Caco-2 (cell line): ENCODE measurements around the gene CCS. TPM values are rescaled to one million over a fixed set of nuclear protein-coding genes. Genes with fewer than 3 reads are reported as not detected.

Experiments used
- BruUV-seq: library from RNA; stranded (reverse); fragments of 400-500 nt; replicated peaks from 2 replicates; lab custom pipeline; 2021; lab: Mats Ljungman, UMichigan
- CTCF ChIA-PET: fragments of 300-600 bp; sonication (Branson Sonifier 250); formaldehyde crosslinking; loops from one replicate; lab custom pipeline; 2022; ENCODE audit warnings: antibody characterized with exemption; lab: Charles Lee
- POLR2A ChIA-PET: fragments of 300-600 bp; sonication (Branson Sonifier 250); formaldehyde crosslinking; loops from one replicate; lab custom pipeline; 2022; ENCODE audit warnings: antibody characterized with exemption; lab: Charles Lee
- DNase-seq, 2 experiments: peaks; one replicate each; pipeline versions ENCODE4 v3.0.0 to v3.0.0-alpha.2; 2020 to 2022
- H3K27me3 ChIP-seq: replicated peaks from 2 replicates; pipeline ENCODE4 v1.6.0; 2011; ENCODE audit warnings: low read length; ENCODE audit not compliant: control insufficient read depth, insufficient read depth
- H3K36me3 ChIP-seq: 2 replicates; pipeline ENCODE4 v1.5.1; 2011; ENCODE audit warnings: low read length; ENCODE audit not compliant: control insufficient read depth, insufficient read depth
- H3K4me1 ChIP-seq: fragments of 250-450 bp; sonication (Bioruptor Pico); 2 replicates; pipeline ENCODE4 v1.5.1; 2020; ENCODE audit warnings: mild to moderate bottlenecking
- H3K4me3 ChIP-seq: 2 replicates; pipeline ENCODE4 v1.5.1; 2011; ENCODE audit warnings: low read depth, mild to moderate bottlenecking, control low read depth, low read length
- H3K9me3 ChIP-seq: fragments of 250-450 bp; sonication (Bioruptor Pico); 2 replicates; pipeline ENCODE4 v1.5.1; 2020; ENCODE audit warnings: mild to moderate bottlenecking, moderate library complexity
- H3K27ac Mint-ChIP-seq: one replicate; pipeline ENCODE4 v1.8.0; 2022; ENCODE audit warnings: mixed read lengths; ENCODE audit not compliant: unreplicated experiment
- H3K27me3 Mint-ChIP-seq: one replicate; pipeline ENCODE4 v1.8.0; 2022; ENCODE audit warnings: mixed read lengths; ENCODE audit not compliant: insufficient read depth, unreplicated experiment
- H3K36me3 Mint-ChIP-seq: one replicate; pipeline ENCODE4 v1.8.0; 2022; ENCODE audit warnings: mild to moderate bottlenecking, mixed read lengths; ENCODE audit not compliant: insufficient read depth, unreplicated experiment
- H3K4me1 Mint-ChIP-seq: one replicate; pipeline ENCODE4 v1.8.0; 2022; ENCODE audit warnings: low read depth, mixed read lengths; ENCODE audit not compliant: unreplicated experiment
- H3K4me3 Mint-ChIP-seq: one replicate; pipeline ENCODE4 v1.8.0; 2022; ENCODE audit warnings: mild to moderate bottlenecking, moderate library complexity, mixed read lengths; ENCODE audit not compliant: unreplicated experiment
- H3K9me3 Mint-ChIP-seq: one replicate; pipeline ENCODE4 v1.8.0; 2022; ENCODE audit warnings: mixed read lengths; ENCODE audit not compliant: unreplicated experiment
- intact Hi-C: fragments of 100-400 bp; cut with micrococcal nuclease; formaldehyde crosslinking; loops from one replicate; pipeline ENCODE4 v1.10.0; 2022; ENCODE audit not compliant: unreplicated experiment
- total RNA-seq: library from RNA; stranded (reverse); gene quantifications from 2 replicates; pipeline ENCODE4 v1.2.3, GENCODE V29; 2022
- TF ChIP-seq, protein P1 (sequence below), 2 experiments: fragments of 200-600 bp in 1 of 2; IDR thresholded peaks; 1 replicate in 1 of 2; 2 replicates in 1 of 2; pipeline versions ENCODE4 v1.5.1 to v1.8.0; 2011 to 2022; ENCODE audit warnings: antibody characterized with exemption in 1 of 2, control low read depth in 1 of 2, inconsistent platforms in 1 of 2, low read depth in 1 of 2, low read length in 1 of 2, mild to moderate bottlenecking in 1 of 2, moderate library complexity in 1 of 2; ENCODE audit not compliant: insufficient read depth in 1 of 2, severe bottlenecking in 1 of 2, unreplicated experiment in 1 of 2

Gene CCS
- total RNA-seq, 1 experiment from 2014 or later = 52.9 TPM

DNA sequence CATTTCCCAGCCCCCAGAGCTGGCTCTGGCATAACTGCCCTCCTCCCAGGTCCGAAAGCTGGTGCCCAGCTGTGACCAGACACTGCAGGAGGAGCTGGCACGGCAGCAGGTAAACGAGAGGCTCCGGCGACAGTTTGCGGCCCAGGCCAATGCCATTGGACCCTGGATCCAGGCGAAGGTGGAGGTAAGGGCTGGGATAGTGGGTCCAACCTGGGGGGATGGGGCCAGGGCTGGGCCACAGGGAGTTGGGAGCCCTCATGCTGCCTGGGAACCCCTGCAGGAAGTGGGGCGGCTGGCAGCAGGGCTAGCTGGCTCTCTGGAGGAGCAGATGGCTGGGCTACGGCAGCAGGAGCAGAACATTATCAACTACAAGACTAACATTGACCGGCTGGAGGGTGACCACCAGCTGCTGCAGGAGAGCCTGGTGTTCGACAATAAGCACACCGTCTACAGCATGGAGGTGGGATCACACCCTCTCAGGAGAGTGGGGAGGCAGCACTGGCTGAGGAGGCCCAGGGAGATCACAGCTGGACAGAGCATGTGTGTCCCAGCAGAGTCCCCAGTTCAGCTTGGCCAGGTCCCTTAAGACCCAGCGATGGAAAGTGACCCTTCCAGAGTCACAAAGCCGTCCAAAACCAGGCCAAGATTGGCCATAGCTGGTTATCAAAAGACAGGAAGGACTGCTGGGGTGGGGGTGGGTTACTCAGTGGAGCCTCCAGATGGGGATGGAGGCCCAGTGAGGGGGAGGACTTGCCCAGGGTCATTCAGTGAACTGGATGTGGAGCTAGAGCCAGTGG, 31.6 kb upstream of the CCS start:
- no peak for DNase-seq
- Mint-ChIP-seq H3K36me3 (no peaks in the 10 kb centered on the region), H3K27me3 (no peaks in the 10 kb centered on the region), H3K9me3 (no peaks in the 10 kb centered on the region), H3K4me3 (no peak overlapping the region), H3K27ac (no peak overlapping the region), H3K4me1 (no peaks in the 10 kb centered on the region)
- ChIA-PET POLR2A (interaction anchor here (1.4 kb wide), 1 partner anchor 55 kb away, joined by 3 read pairs; no protein-coding TSS in a partner anchor), CTCF (interaction anchor here (0.6 to 1.3 kb wide), 4 partner anchors 28 to 40 kb away, joined by 3 read pairs; no protein-coding TSS in a partner anchor)
- TF ChIP-seq, protein P1, sequence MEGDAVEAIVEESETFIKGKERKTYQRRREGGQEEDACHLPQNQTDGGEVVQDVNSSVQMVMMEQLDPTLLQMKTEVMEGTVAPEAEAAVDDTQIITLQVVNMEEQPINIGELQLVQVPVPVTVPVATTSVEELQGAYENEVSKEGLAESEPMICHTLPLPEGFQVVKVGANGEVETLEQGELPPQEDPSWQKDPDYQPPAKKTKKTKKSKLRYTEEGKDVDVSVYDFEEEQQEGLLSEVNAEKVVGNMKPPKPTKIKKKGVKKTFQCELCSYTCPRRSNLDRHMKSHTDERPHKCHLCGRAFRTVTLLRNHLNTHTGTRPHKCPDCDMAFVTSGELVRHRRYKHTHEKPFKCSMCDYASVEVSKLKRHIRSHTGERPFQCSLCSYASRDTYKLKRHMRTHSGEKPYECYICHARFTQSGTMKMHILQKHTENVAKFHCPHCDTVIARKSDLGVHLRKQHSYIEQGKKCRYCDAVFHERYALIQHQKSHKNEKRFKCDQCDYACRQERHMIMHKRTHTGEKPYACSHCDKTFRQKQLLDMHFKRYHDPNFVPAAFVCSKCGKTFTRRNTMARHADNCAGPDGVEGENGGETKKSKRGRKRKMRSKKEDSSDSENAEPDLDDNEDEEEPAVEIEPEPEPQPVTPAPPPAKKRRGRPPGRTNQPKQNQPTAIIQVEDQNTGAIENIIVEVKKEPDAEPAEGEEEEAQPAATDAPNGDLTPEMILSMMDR (IDR thresholded peaks at IDR 0.05; ENCODE audit: insufficient read depth in 1 of 2, low read depth in 1 of 2, low read length in 1 of 2, severe bottlenecking in 1 of 2, unreplicated experiment in 1 of 2) = no peak
- Histone ChIP-seq H3K4me1 (no peaks in the 10 kb centered on the region), H3K9me3 (no peaks in the 10 kb centered on the region), H3K4me3 (no peak overlapping the region), H3K27me3 (no peaks in the 10 kb centered on the region), H3K36me3 (no peaks in the 10 kb centered on the region)
- no TSS peak for BruUV-seq
- intact Hi-C loops = no loop called here

DNA sequence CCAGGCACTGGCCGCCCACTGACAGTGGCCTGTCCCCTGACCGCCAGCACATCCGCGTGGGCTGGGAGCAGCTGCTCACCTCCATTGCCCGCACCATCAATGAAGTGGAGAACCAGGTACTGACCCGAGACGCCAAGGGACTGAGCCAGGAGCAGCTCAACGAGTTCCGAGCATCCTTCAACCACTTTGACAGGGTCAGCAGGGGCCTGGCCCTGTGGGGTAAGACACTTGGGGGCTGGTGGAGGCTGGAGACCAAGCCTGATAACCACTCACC, 31.1 kb upstream of the CCS start:
- Histone ChIP-seq H3K27me3 (no peaks in the 10 kb centered on the region), H3K9me3 (no peaks in the 10 kb centered on the region), H3K4me1 (no peaks in the 10 kb centered on the region), H3K36me3 (no peaks in the 10 kb centered on the region), H3K4me3 (no peak overlapping the region)
- intact Hi-C loops = no loop called here
- no peaks in the 10 kb centered on the region for H3K4me1 Mint-ChIP-seq
- no TSS peak for BruUV-seq
- TF ChIP-seq, protein P1 (IDR thresholded peaks at IDR 0.05; ENCODE audit: insufficient read depth in 1 of 2, low read depth in 1 of 2, low read length in 1 of 2, severe bottlenecking in 1 of 2, unreplicated experiment in 1 of 2) = no peak
- CTCF ChIA-PET = interaction anchor here (0.7 to 1.3 kb wide), 3 partner anchors 28 to 39 kb away, joined by 3 read pairs; no protein-coding TSS in a partner anchor
- DNase-seq = no peak
- H3K27me3 Mint-ChIP-seq = no peaks in the 10 kb centered on the region
- no peak overlapping the region for H3K4me3 Mint-ChIP-seq
- H3K27ac Mint-ChIP-seq = no peak overlapping the region
- H3K9me3 Mint-ChIP-seq = no peaks in the 10 kb centered on the region
- no peaks in the 10 kb centered on the region for H3K36me3 Mint-ChIP-seq
- POLR2A ChIA-PET = interaction anchor here (1.4 kb wide), 1 partner anchor 54 kb away, joined by 3 read pairs; no protein-coding TSS in a partner anchor

DNA sequence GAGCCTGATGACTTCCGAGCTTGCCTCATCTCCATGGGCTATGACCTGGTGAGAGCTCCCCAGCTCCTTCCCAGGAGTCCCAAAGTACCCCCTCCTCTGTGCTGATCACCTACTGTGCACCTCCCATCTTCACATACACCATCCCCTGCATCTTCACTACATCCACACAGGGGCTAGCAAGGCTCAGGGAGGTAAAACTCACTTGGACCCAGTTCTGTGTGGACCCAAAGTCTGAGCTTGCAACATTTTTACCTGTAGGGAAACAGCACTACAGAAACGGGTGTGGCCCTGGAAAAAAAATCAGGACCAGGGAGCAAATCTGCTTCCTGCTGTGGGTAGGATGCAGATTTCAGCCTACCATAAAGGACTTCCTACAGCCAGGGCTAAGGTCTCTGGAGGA, 30.7 kb upstream of the CCS start:
- Mint-ChIP-seq H3K36me3 (no peaks in the 10 kb centered on the region), H3K9me3 (no peaks in the 10 kb centered on the region), H3K4me3 (no peak overlapping the region), H3K27ac (no peak overlapping the region), H3K27me3 (no peaks in the 10 kb centered on the region), H3K4me1 (no peaks in the 10 kb centered on the region)
- no peak for DNase-seq
- no TSS peak for BruUV-seq
- TF ChIP-seq, protein P1 (IDR thresholded peaks at IDR 0.05; ENCODE audit: insufficient read depth in 1 of 2, low read depth in 1 of 2, low read length in 1 of 2, severe bottlenecking in 1 of 2, unreplicated experiment in 1 of 2) = no peak
- Histone ChIP-seq H3K9me3 (no peaks in the 10 kb centered on the region), H3K27me3 (no peaks in the 10 kb centered on the region), H3K4me3 (no peak overlapping the region), H3K36me3 (no peaks in the 10 kb centered on the region), H3K4me1 (no peaks in the 10 kb centered on the region)
- ChIA-PET POLR2A (interaction anchor here (1.4 kb wide), 1 partner anchor 54 kb away, joined by 3 read pairs; no protein-coding TSS in a partner anchor), CTCF (interaction anchor here (0.7 to 1.3 kb wide), 3 partner anchors 27 to 39 kb away, joined by 3 read pairs; no protein-coding TSS in a partner anchor)
- intact Hi-C loops = no loop called here
